COR-L47 (cell line): ENCODE measurements around the gene MEGF9.
"Not testable (repeated sequence)": the region's sequence is repeated elsewhere in the genome, so short reads cannot be mapped to it uniquely, and the experiment has no call there.

Experiments used
- DNase-seq: peaks from one replicate; lab custom pipeline; 2025; lab: John Stamatoyannopoulos, UW

Gene MEGF9

DNA sequence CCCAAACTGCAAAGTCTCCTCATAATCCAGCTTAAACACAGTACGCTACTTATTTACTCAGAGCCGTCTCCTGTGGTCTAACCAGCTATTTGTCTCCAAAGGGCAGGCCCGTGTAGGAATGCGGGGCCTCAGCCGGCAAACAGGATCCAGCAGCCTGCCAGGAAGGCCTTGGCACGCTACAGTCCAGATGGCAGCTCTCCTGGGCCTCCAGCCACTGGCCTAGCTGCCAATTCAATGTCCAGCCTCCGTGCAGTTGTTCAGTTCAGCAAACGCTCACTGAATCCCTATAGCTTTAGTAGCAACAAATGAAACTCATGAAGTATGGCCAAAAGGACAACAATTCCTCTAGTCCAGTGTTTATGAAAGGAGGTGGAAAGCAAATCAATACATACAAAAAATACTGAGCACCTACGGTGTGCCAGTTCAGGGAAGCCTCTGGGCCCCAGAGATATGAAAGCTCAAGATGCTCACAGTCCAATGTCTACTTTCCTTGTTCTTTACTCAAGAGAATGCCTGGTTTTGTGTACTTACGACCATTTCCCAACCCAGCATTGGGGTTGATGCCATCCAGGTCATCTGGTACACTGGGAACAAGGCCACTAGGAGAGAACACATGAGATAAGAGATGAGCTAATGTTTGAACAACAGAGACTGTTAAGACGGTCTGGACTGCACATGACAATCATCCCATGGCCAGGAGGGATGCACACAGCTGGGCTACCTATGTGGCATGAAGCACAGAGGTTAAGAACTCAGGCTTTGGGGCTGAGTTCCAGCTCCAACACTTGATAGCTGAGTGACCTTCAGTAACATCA, 142.6 kb downstream of the MEGF9 start:
- DNase-seq: no peak

- no peak for DNase-seq
These were observed 144.0 kb downstream of the MEGF9 start for GRCh38 chr9:120570296-120570695.

GRCh38 chr9:120569556-120569955, 144.7 kb downstream of the MEGF9 start:
- no peak for DNase-seq

GRCh38 chr9:120568816-120569215, 145.5 kb downstream of the MEGF9 start:
- no peak for DNase-seq

DNA sequence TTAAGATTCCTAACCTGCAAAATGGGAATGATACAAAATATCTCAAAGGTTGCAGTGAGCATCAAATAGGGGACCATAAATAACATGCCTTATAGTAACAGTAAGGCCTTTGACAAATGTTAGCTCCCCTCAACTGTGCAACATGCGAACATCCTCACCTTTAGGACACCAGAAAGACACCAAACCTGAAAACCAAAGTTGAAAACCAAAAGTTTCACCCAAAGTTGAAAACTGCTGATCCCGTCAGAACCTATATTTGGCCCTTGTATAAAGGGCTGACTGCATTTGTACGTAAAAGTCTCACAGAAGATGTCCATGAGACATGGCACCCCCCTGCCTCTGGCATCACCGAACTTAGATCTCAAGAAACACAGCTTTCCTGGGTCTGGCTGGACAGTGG, 146.4 kb downstream of the MEGF9 start:
- no peak for DNase-seq

DNA sequence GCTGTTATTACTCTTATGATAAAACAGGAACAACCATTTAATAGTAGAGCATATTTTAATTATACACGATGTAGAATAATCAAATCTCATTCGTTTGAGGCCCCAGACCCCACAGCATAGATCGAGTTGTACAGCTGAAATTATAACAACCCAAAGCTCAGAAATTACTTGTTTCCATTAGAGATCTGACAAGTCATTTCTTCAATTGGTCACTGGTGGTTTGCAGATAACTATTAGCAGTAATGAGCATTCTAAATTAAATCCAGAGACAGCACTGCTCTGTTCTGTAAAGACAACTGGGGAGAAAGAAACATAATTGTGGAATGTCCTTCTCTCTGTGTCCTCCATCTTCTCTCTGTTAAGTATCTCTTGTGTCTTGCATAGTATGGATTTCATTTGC, 147.2 kb downstream of the MEGF9 start:
- no peak for DNase-seq

DNA sequence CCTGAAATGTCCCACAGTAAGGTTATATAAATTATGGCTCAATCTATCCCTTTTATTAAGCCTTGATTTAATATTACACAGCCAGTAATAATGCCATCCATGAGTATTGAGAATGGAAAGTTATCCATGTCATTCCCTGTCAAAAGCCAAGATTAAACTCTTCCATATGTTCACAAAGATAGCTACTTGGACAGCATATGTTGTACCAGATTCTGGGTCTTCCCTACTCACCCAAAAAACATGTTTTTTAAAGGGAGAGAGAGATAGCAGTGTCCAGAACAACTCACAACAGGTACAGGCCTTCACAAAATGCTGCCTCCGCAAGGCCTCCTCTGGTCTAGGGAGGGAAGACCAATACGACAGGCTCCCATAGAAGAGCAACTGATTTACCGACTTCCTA, 149.7 kb downstream of the MEGF9 start:
- DNase-seq: no peak

- DNase-seq: no peak
These were observed 151.3 kb downstream of the MEGF9 start for GRCh38 chr9:120562861-120563443.

GRCh38 chr9:120561709-120562108, 152.6 kb downstream of the MEGF9 start:
- no peak for DNase-seq

- DNase-seq: no peak
These were observed 154.7 kb downstream of the MEGF9 start for GRCh38 chr9:120559546-120559945.

DNA sequence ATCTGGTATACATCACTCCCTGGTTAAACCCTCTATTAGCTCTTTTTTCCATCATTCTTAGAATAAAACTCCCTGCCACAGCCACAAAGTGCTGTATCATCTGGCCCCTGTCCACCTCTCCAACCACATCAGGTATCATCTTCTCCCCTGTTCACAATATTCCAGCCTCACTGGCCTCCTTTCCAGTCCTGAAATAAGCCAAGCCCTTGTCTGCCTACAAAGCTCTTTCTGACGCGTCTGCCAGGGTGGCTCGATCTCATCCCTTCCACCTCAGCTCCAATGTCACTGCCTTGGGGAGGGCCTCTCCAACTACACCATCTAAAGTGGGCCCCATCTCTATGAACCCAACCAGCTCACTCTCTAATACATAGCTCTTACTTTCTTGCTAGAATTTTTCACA, 155.8 kb downstream of the MEGF9 start:
- DNase-seq: no peak

DNA sequence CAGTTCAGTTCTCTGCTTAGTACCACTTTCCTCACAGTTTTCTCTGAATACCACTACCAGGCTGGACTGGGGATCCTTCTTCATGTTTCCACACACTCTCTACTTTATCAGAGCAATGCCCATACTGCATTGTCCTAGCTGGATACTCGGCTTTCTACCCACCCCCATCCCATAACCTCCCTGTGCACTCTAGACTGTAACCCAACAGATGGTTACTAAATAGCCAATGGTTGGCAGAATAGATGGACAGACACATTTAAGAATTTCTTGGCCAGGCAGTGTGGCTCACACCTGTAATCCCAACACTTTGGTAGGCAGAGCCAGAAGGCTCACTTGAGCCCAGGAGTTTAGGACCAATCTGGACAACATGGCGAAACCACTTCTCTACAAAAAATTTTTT, 157.1 kb downstream of the MEGF9 start:
- no peak for DNase-seq

GRCh38 chr9:120556775-120557174, 157.5 kb downstream of the MEGF9 start:
- DNase-seq: no peak

DNA sequence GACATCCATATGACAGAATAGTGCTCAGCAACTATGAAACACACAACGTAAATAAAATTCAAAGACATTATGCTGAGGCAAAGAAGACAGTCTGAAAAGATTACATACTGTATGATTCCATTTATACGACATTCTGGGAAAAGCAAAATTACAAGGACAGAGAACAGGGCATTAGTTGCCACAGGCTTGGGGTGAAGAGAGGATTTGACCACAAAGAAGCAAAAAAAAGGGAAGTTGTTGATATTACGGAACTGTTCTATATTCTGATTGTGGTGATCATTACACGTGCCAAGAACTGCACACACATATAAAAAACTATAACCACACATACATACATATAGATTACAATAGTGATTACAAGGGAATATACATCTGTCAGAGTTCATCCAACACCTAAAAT, 158.4 kb downstream of the MEGF9 start:
- no peak for DNase-seq

DNA sequence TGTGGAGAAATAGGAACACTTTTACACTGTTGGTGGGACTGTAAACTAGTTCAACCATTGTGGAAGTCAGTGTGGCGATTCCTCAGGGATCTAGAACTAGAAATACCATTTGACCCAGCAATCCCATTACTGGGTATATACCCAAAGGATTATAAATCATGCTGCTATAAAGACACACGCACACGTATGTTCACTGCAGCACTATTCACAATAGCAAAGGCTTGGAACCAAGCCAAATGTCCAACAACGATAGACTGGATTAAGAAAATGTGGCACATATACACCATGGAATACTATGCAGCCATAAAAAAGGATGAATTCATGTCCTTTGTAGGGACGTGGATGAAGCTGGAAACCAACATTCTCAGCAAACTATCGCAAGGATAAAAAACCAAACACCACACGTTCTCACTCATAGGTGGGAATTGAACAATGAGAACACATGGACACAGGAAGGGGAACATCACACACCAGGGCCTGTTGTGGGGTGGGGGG, 162.0 kb downstream of the MEGF9 start:
- not testable (repeated sequence) for DNase-seq
